ENCODE measurements around the gene PRKAA1. TPM values are rescaled to one million over a fixed set of nuclear protein-coding genes. Genes with fewer than 3 reads are reported as not detected.
"Not testable (repeated sequence)": the region's sequence is repeated elsewhere in the genome, so short reads cannot be mapped to it uniquely, and the experiment has no call there.

The PRKAA1 gene
- total RNA-seq, 4 donors from 2014 or later = 37.8 to 118 (median 53.5) TPM

GRCh38 chr5:40828021-40828631, 30.0 kb upstream of the PRKAA1 start:
- WGBS = 95% methylated on average over 3 of the region's 3 CpGs
- no peak overlapping the region for H3K27ac ChIP-seq
- H3K36me3 ChIP-seq = peaks cover 76% of the 10 kb centered on the region
- peaks cover 9% of the 10 kb centered on the region for H3K4me1 ChIP-seq
- H3K9me3 ChIP-seq = no peaks in the 10 kb centered on the region
- H3K4me3 ChIP-seq = no peak overlapping the region
- no peaks in the 10 kb centered on the region for H3K27me3 ChIP-seq
- TF ChIP-seq POLR2AphosphoS5 (IDR thresholded peaks at IDR 0.05) = no peak
- no peak for TF ChIP-seq CTCF (IDR thresholded peaks at IDR 0.05)
- TF ChIP-seq POLR2A (IDR thresholded peaks at IDR 0.05) = no peak
- TF ChIP-seq EP300 (IDR thresholded peaks at IDR 0.05) = no peak
- no peak for DNase-seq (ENCODE audit: low spot score in 2 of 2)

DNA sequence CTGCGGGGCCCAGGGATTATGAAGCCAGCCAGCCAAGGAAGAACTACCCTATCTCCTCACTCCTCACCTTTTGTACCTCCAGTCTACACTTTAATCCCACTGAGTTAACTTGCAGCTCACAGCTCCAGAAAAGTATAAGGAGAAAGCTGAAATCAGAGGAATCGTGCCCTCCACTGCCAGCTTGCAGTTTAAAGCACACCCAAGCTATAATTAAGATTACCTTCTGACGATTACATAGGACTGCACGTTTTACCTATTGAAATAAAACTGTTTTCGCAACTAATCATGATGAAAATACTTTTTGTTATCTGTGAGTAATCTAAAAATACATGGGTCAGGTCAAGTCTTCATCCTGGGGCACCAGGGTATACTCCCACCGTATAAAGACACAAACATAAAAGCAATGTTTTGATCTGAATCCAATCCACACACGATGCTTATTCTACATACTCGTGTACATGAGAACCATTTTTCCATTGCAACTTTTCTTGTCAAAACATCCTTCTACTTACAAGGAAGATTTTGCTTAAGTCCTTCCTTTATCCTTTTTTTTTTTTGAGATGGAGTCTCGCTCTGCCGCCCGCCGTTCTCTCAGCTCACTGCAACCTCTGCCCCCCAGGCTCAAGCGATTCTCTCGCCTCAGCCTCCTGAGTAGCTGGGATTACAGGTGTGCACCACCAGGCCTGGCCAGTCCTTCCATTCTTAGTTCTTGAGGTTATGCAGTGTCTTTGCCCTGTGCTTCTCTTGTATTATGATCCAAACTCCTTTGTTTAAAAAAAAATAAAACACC, 29.2 kb upstream of the PRKAA1 start:
- peaks cover 69% of the 10 kb centered on the region for H3K36me3 ChIP-seq
- H3K4me3 ChIP-seq = no peak overlapping the region
- H3K27ac ChIP-seq = no peak overlapping the region
- 86% methylated on average over 14 of the region's 14 CpGs for WGBS
- no peaks in the 10 kb centered on the region for H3K27me3 ChIP-seq
- H3K4me1 ChIP-seq = peaks cover 2% of the 10 kb centered on the region
- TF ChIP-seq POLR2A (IDR thresholded peaks at IDR 0.05) (no peak), EP300 (IDR thresholded peaks at IDR 0.05) (no peak), CTCF (IDR thresholded peaks at IDR 0.05) (no peak), POLR2AphosphoS5 (IDR thresholded peaks at IDR 0.05) (no peak)
- H3K9me3 ChIP-seq = no peaks in the 10 kb centered on the region
- no peak for DNase-seq (ENCODE audit: low spot score in 2 of 2)

GRCh38 chr5:40826489-40827187, 28.5 kb upstream of the PRKAA1 start:
- Histone ChIP-seq H3K9me3 (no peaks in the 10 kb centered on the region), H3K27me3 (no peaks in the 10 kb centered on the region), H3K4me3 (no peak overlapping the region), H3K4me1 (no peaks in the 10 kb centered on the region), H3K36me3 (peaks cover 61% of the 10 kb centered on the region), H3K27ac (no peak overlapping the region)
- DNase-seq (ENCODE audit: low spot score in 2 of 2) = no peak
- 95% methylated on average over 5 of the region's 5 CpGs for WGBS
- TF ChIP-seq POLR2AphosphoS5 (IDR thresholded peaks at IDR 0.05) = no peak
- no peak for TF ChIP-seq POLR2A (IDR thresholded peaks at IDR 0.05)
- no peak for TF ChIP-seq CTCF (IDR thresholded peaks at IDR 0.05)
- TF ChIP-seq EP300 (IDR thresholded peaks at IDR 0.05) = no peak

DNA sequence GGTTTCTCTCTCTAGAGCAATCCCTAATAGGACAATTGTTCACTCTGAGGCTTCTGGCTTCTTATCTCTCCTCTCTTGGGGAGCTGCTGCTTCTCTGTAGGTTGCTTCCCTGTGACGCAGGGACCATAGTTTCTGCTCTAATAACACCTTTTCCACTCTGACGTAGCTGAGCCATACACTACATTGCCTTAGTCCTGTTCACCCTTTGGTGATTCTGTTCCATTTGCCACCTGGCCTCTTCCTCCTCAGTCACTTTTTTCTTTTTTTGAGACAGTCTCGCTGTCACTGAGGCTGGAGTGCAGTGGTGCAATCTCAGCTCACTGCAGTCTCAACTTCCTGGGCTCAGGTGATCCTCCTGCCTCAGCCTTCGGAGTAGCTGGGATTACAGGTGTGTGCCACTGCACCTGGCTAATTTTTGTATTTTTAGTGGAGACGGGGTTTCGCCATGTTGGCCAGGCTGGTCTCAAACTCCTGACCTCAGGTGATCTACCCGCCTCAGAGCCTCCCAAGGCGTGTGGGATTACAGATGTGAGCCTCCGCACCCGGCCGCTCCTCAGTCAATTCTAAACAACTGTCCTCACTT, 27.4 kb upstream of the PRKAA1 start:
- H3K27ac ChIP-seq; H3K9me3 ChIP-seq; DNase-seq (ENCODE audit: low spot score in 2 of 2); H3K4me3 ChIP-seq; H3K4me1 ChIP-seq; H3K27me3 ChIP-seq: not testable (repeated sequence)
- 92% methylated on average over 11 of the region's 11 CpGs for WGBS
- H3K36me3 ChIP-seq = peaks cover 50% of the 10 kb centered on the region

- Histone ChIP-seq H3K36me3 (peaks cover 29% of the 10 kb centered on the region), H3K27me3 (no peaks in the 10 kb centered on the region), H3K4me1 (no peaks in the 10 kb centered on the region), H3K4me3 (no peak overlapping the region), H3K27ac (no peak overlapping the region), H3K9me3 (no peaks in the 10 kb centered on the region)
- no peak for DNase-seq (ENCODE audit: low spot score in 2 of 2)
- TF ChIP-seq POLR2A (IDR thresholded peaks at IDR 0.05) (no peak), EP300 (IDR thresholded peaks at IDR 0.05) (no peak), POLR2AphosphoS5 (IDR thresholded peaks at IDR 0.05) (no peak), CTCF (IDR thresholded peaks at IDR 0.05) (no peak)
- WGBS = 39% methylated on average over 1 of the region's 1 CpG
These were observed 25.3 kb upstream of the PRKAA1 start for GRCh38 chr5:40823459-40823858.
